Glomerular visceral epithelial cell (primary cell): ENCODE measurements around the gene RFC2.

ENCODE experiments used
- DNase-seq: peaks from one replicate; pipeline ENCODE4 v3.0.0-alpha.2; 2016; ENCODE audit errors: extremely low spot score

The RFC2 gene

GRCh38 chr7:74190259-74190658 is 63.9 kb downstream of the RFC2 start:
- DNase-seq: no peak

- peak; percentile 50 for DNase-seq
Measured at GRCh38 chr7:74187915-74188675, 66.1 kb downstream of the RFC2 start.

- DNase-seq: no peak
Measured at GRCh38 chr7:74185636-74186035, 68.6 kb downstream of the RFC2 start.

GRCh38 chr7:74185016-74185415 is 69.2 kb downstream of the RFC2 start:
- DNase-seq: no peak

- DNase-seq: no peak
Measured at GRCh38 chr7:74183653-74184450, 70.3 kb downstream of the RFC2 start.

GRCh38 chr7:74183142-74183541 is 71.1 kb downstream of the RFC2 start:
- DNase-seq: no peak

GRCh38 chr7:74182453-74183090 is 71.6 kb downstream of the RFC2 start:
- no peak for DNase-seq

- no peak for DNase-seq
Measured at GRCh38 chr7:74181821-74182220, 72.4 kb downstream of the RFC2 start.
